PC-9 (cell line): ENCODE results near the gene FRG1.

ENCODE experiments used
- CTCF ChIP-seq: fragments of 200-600 bp; sonication (generic); conservative IDR thresholded peaks from 2 replicates; pipeline ENCODE4 v1.6.1; 2017; ENCODE audit warnings: mixed run types, antibody characterized with exemption, mild to moderate bottlenecking, moderate library complexity
- EZH2 ChIP-seq: fragments of 200-600 bp; sonication (generic); IDR thresholded peaks from 2 replicates; pipeline ENCODE4 v1.8.0; 2017; ENCODE audit warnings: antibody characterized with exemption, low read depth

GRCh38 chr4:189897667-189898066, 43.0 kb upstream of the FRG1 start:
- TF ChIP-seq CTCF (no peak), EZH2 (no peak)
